Superior temporal gyrus (tissue), 1 donor: Measurements from ENCODE around the gene EXOC3L1.

Source experiments
- DNase-seq: peaks from one replicate; pipeline ENCODE4 v3.0.0-alpha.2; 2016; ENCODE audit errors: extremely low spot score

The EXOC3L1 gene

DNA sequence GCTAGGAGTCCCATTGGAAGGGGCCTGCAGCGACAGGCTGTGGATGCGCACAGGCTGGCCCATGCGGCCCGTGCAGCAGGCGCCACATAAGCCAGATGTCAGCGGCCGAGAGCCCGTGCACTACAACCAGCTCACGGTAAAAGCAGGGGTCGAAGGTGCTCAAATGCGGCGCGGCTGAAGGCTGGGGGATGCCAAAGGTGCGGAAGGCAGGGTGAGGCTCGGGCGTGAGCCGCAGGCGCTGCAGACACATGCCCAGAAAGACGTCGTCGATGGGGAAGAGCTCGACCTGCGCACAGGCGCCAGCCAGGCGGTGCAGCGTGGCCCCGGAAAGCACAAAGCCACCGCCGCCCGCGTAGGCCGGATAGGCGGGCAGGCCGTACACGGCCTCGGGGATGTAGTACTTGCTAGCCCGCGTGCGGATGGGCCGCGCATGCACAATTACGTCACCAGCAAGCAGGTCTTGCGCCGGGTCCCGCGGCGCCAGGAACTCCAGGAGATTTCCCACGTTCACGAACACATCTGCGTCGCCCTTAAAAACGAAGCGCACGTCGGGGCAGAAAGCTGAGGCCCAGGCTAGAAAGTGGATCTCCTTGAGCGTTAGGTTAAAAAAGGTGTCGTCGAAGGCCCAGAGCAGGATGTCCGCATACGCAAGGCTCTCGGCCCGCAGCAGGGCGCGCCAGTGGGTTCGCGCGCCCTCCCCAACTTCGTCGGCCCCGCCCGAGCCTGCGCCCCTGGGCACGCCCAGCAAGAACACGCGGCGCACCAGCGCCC, 40.5 kb downstream of the EXOC3L1 start:
- DNase-seq, result no peak

DNA sequence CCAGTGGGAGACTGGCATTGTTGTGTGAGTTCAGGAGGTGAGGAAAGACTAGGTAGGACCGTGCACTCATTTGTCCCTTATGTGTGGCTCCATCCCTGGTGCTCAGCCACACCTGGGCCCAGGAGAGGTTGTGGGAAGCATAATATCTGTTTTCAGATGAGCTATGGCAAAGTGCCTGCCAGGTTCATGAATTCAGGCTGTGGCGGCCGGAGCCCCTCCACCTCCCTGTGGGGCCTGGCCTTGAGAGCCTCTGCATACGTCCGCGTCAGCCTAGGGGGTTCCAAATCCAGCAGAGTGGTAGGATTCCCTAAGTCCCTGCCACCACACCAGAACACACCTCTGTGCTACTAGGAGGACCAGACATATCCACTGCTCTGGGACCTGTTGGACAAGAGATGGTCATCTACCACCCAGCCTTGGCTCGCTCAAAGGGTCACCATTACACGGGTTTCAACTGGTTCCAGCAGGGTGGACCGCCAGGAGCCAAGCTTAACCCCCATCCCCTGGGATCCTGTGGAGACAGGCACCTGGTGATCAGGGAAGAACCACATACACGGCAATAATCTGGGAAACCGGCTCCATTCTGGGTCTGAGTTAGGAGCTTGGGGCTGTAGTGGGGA, 41.2 kb downstream of the EXOC3L1 start:
- DNase-seq, result no peak

DNA sequence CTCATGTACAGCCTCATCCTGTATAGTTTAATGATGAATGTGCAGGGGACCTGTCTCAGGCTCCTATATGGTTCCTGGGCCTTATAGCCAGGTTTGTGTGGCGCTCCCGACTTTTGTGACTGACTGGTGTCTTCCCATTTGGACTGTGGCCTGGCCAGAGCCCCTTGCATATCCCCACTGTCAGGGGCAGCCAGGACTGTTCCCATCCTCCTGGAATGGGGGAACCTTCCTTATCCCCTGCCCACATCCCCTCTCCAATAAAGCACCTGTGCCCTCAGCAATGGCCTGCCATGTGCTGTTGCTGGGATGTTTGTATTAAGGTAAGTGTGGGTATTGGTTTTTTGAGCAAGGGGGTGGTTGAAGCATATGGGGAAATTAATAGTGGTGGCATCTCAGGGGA, 41.7 kb downstream of the EXOC3L1 start:
- DNase-seq, result no peak

DNA sequence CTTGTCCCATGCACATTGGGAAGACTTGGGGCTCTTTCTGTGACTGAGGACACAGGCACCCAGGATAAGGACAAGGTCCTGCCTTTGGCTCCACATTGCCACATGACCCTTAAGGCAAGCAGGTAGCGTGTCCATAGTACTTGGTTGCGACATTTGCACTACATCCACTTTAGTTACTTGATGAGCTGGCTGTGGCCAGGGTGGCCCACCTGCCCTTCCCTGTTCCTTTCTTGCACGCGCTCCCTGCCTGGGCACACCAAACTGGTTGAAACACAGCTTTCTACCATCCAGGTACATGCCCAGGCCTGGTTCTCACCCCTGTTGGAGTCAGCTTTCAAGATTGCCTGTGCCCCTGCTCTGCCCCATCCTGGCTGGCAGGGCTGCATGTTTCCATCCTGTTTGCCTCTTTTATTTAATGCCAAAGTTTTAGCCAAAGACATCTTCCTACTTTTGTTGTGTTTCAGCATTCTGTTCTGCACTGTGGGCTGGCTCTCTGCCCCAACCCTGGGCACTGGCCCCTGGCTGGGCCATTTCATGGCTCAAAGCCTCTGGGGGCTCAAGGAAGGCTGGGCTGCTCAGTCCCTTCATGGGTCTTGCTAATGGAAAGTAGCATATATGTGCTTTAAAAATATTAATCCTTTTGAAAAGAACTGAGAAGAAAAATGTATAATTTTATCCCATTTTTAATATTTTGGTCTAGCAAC, 42.3 kb downstream of the EXOC3L1 start:
- no peak for DNase-seq

DNA sequence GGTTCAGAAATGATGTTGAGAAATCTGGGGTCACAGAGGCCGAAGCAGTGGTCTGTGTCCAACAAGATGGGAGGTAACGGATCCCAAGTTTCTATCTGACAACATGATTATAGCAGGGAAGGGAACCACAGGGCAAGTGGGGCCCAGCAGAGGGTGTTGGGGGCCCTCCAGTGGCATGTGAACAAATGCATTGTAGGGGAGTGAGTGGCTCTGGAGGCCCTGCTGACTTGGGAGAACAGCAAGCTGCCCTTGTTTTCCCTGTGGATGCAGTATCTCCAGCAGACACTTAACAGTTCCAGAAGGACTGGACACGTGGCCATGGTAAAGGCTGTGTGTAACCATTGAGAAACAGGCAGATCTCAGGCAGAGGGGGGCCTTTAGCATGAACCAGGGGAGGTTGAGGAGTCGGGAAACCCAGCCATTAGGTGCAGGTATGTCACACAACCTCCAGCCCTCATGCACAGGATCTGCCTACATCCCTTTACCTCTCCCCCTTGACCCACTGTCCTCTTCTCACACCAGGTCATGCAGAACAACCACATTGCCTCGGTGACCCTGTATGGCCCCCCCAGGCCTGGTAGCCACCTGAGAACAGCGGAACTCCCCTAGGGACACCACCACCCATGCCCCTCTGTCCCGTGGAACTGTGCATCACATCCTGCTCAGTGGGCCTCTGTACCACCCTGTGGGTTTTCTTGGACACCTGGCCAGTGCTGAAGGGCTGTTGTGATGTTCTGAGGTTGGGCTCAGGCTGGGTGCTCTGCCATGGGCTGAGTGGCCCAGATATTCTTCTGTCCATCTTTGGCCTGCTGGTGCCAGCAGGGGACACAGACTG, 43.2 kb downstream of the EXOC3L1 start:
- no peak for DNase-seq

DNA sequence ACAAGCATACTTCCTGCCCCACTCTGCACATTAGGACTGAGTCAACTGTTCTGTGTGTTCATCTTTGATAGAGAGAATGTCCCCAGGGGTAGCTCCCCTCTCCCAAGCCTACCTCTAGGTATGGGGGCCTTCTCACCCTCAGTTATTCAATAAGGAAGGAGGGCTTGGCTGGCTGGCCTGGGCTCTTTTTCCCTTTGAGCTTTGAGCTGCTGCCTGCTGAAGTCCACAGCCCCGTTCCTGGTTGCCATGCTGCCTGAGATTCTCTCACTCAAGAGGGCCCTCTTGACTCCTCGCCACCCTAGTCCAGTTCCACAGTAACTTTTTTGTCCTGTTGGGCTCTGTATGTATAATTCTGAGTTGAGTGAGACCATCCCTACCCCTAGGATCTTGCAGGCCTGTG, 44.2 kb downstream of the EXOC3L1 start:
- DNase-seq, result no peak

DNA sequence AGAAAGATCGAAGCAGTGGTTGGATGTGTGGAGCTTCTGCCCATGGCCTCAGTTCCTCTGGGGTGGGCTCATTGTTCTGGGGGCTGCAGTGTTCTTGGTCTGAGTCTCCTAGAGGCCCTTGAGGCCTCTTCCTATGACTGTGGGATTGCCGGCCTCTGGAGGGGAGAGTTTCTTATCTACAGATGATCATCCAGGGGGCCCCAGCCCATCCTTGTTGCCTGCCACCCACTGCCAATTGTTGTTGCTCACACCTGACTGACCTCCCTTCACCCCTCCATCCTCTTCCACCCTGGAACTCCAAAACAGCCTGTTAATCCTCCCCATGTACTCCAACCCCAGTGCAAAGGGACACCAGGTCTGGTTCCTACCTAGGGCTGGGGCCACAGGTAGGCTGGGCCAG, 45.0 kb downstream of the EXOC3L1 start:
- no peak for DNase-seq

DNA sequence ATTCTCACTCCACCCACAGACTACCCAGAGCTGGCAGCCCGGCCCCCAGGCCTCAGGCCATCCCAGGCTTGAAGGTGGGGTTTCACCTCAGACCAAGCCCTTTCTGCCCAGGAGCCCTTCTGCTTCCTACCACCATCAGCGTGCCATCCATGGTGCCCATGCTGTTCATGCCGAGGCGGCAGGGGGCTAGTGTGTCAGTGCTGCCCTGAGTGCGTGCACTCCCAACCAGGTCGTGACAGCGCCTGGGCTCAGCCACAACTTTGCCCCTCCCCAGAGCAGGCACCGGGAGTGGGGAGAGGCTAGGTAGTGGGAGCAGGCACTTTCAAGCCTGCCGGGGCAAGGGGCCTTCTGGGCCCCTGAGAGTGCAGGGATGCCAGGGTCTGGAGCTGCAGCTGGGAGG, 47.6 kb downstream of the EXOC3L1 start:
- no peak for DNase-seq

DNA sequence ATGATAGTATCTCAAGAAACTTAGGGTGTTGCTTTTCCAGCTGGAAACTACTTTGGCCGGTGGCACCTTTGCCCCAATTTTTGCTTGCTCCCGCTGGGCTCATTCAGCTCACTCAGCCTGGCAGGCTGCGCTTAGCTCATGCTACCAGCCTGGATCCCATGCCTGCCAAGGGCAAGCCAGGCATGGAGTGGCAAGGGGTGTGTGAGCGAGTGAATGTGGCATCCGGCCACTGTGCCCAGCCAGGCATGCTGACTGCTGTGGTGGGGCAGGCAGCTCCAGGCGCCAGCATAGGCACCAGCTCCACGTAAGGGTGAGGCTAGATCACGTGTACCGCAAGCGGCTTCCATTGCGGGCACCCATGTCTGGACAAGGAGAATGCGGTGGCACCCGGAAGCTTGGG, 48.5 kb downstream of the EXOC3L1 start:
- DNase-seq, result no peak

DNA sequence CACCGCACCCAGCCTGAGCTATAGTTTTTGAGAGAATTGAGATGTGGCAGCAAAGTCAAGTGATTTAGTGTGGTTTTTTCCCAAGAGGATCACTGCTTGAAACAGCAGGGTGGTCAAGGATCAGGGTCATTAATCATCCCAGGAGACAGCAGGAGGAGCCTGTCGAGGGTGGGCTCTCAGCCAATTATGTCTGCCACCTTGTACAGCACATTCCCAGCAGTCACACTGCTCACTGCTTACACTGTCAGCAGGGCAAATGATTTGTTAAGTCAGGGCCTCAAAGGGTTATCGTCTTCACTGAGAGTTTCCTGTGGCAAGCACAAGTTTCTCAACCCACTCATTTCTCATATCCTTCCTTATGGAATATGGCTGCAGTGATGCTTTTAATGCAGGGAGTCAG, 52.3 kb downstream of the EXOC3L1 start:
- no peak for DNase-seq
